ENCODE measurements around the gene TSKS.
A peak's percentile ranks its signal among the peaks of the same experiment; 100 is the strongest.

The TSKS gene

GRCh38 chr19:49713236-49713845, 49.8 kb downstream of the TSKS start:
- no peak for DNase-seq

- DNase-seq: peak; percentile 72
Measured at GRCh38 chr19:49712397-49712859, 50.7 kb downstream of the TSKS start.

GRCh38 chr19:49710372-49710951, 52.6 kb downstream of the TSKS start:
- DNase-seq: no peak

GRCh38 chr19:49705919-49706318, 57.2 kb downstream of the TSKS start:
- no peak for DNase-seq

DNA sequence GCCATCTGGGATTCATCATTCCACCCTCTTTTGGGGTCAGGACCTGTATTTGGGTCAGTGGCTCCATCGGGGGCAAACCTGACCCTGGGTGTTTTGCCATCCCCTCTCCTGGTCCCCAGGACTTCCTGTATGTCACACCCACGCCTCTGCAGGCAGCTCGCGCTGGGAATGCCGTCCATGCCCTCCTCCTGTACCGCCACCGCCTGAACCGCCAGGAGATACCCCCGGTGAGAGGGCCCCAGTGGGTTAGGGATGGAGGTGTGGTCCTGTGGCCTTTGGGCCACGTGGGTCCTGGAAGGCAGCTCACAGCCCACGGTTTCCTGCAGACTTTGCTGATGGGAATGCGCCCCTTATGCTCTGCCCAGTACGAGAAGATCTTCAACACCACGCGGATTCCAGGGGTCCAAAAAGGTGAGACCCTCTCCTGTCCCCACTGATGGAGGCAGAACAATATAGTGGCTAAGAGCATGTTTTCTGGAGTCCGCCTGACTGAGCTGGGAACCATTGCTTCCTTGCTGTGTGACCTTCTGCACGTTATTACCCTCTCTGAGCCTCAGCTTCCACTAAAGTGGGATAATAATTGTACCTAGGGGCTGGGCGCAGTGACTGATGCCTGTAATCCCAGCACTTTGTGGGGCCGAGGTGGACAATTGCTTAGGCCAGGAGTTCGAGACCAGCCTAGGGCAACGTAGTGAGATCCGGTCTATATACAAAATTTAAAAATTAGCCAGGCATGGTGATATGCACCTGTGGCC, 58.0 kb downstream of the TSKS start:
- no peak for DNase-seq

DNA sequence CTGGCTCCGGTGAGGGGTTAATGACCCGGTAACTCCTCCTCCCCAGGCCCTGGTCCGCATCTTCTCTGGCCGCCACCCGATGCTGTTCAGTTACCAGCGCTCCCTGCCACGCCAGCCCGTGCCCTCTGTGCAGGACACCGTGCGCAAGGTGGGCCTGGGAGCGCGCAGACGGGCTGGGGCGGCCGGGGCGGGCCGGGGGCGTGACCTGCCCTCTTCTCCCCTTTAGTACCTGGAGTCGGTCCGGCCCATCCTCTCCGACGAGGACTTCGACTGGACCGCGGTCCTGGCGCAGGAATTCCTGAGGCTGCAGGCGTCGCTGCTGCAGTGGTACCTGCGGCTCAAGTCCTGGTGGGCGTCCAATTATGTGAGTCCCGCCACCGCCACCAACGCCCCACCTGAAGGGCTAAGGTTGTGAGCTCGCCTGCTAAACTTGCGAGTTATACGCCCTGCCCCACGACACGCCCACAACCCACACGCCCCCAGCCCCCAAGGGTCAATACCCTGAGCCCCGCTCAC, 61.8 kb downstream of the TSKS start:
- no peak for DNase-seq

DNA sequence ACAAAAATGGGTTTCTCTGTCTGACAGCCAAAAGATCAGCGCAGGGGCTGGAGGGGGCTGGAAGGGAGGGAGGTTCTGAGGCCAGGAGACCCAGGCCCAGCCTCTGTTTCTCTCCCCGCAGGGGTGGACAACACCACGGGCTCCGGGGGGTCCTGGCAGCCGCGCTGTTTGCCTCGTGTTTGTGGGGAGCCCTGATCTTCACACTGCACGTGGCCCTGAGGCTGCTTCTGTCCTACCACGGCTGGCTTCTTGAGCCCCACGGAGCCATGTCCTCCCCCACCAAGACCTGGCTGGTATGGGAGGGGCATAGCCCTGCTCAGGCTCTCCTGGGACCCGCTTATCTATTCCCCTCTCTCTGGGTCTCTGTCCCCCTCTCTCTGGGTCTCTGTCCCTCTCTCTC, 62.5 kb downstream of the TSKS start:
- DNase-seq: no peak

GRCh38 chr19:49699364-49699763, 63.7 kb downstream of the TSKS start:
- DNase-seq: no peak

- DNase-seq: no peak
Measured at GRCh38 chr19:49696865-49697264, 66.2 kb downstream of the TSKS start.

DNA sequence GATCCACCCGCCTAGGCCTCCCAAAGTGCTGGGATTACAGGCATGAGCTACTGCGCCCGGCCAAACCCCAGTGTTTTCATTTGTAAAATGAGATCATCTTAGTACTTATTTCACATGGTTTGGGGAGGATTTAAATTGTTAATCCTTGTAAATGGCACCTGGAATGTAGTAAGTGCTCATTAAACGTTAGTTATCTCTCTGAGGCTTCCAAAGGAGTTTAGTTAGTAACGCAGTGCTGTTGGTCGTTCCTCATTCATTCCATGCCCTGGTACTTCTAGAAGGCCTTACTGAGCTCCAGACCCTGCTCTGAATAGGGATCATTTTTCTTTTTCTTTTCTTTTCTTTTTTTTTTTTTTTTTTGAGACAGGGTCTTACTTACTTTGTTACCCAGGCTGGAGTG, 67.0 kb downstream of the TSKS start:
- no peak for DNase-seq

DNA sequence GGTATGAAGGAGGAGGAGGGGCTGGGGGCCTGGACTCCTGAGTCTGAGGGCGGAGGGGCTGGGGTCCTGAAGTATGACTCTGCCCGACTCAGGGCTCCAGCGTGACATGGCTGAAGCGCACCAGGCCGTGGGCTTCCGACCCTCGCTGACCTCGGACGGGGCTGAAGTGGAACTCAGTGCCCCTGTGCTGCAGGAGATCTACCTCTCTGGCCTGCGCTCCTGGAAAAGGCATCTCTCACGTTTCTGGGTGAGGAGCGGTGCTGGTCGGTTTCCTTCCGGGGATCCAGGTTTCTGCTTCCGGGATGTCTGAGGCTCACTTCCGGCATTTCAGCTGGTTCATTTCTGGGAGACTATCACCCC, 71.0 kb downstream of the TSKS start:
- no peak for DNase-seq

GRCh38 chr19:49691243-49692146, 71.6 kb downstream of the TSKS start:
- DNase-seq: no peak

DNA sequence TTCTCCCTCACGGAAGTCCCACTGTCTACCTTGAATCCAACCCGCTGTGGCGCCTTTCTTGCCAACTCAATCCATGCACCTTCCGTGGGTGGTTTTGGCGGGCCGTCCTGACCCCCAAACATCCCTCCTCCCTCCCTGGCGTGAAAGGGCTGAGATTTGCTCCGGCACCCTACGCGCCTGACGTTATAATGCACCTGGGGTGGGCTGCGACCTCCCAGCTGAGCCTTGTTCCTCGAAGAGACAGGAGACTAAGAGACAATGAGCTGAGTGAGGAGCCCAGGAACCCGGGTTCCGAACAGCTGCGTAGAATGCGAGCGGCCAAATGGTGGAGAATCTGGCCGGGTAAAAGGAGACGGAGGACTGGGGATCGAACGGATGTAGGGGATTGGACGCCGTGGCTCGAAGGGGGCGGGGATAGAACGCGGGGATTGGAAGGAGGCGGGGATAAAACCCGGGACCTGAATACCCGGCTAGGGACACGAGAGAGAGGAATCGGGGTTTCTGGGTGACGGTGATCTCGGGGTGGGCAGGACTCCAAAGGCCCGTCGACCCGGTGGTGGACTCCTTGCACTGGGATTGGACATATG, 72.4 kb downstream of the TSKS start, which contains the start of gene CPT1C:
Gene CPT1C (plus strand): TSS at position 461 of the 587 bp plus-strand sequence. CDS start 1,137 bp downstream, outside the sequence.
- DNase-seq: no peak

GRCh38 chr19:49690079-49690655, 72.9 kb downstream of the TSKS start:
- DNase-seq: no peak
